ENCODE results near the gene PTPA. TPM values are rescaled to one million over a fixed set of nuclear protein-coding genes. Genes with fewer than 3 reads are reported as not detected.

PTPA gene
- total RNA-seq, 1 experiment from 2014 or later, result 91.8 TPM

DNA sequence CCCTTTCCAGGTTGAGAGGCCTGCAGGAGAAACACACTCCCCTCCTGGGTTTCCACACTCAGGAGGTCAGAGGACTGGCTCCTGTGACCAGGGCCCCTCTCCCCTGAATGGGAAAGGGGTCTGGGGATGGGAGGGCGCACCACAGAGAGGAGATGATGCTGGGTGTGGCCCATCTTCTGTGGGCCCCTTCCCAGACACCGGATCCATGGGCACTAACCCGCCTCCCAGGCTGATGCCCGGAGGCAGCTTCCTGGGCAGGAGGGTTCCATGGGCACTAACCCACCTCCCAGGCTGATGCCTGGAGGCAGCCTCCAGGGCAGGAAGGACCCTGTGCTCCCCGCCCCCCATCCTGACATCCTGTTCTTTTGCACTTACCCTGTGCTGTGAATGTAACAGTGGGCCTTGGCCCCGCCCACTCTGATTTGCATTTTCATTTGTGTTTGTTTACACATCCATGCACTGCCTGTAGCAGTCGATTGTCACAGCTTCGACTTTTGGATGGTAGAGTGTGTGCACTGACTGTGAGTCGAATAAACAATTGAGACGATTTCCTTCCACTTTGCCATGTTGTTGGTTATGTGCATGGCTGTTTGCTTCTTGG is 39.6 kb upstream of the PTPA start:
- no TSS peak for BruUV-seq (replicated peaks)
- H3K27me3 Mint-ChIP-seq (ENCODE audit: insufficient read depth, unreplicated experiment), result no peaks in the 10 kb centered on the region
- no peaks in the 10 kb centered on the region for H3K9me3 Mint-ChIP-seq (ENCODE audit: unreplicated experiment)
- intact Hi-C loops (cut with micrococcal nuclease), result no loop called here
- no peaks in the 10 kb centered on the region for H3K4me1 Mint-ChIP-seq (ENCODE audit: insufficient read depth, unreplicated experiment)
- TF ChIP-seq, protein P1, sequence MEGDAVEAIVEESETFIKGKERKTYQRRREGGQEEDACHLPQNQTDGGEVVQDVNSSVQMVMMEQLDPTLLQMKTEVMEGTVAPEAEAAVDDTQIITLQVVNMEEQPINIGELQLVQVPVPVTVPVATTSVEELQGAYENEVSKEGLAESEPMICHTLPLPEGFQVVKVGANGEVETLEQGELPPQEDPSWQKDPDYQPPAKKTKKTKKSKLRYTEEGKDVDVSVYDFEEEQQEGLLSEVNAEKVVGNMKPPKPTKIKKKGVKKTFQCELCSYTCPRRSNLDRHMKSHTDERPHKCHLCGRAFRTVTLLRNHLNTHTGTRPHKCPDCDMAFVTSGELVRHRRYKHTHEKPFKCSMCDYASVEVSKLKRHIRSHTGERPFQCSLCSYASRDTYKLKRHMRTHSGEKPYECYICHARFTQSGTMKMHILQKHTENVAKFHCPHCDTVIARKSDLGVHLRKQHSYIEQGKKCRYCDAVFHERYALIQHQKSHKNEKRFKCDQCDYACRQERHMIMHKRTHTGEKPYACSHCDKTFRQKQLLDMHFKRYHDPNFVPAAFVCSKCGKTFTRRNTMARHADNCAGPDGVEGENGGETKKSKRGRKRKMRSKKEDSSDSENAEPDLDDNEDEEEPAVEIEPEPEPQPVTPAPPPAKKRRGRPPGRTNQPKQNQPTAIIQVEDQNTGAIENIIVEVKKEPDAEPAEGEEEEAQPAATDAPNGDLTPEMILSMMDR (IDR thresholded peaks at IDR 0.05; ENCODE audit: unreplicated experiment), result no peak
- H3K4me3 Mint-ChIP-seq (ENCODE audit: unreplicated experiment), result no peak overlapping the region
- peaks cover 12% of the 10 kb centered on the region for H3K36me3 Mint-ChIP-seq (ENCODE audit: insufficient read depth, unreplicated experiment)
- POLR2A ChIA-PET, result no interaction called here
- CTCF ChIA-PET, result interaction anchor here (0.5 to 0.6 kb wide), 2 partner anchors 306 to 338 kb away, joined by 3 to 4 read pairs; no protein-coding TSS in a partner anchor
- no peak for DNase-seq (ENCODE audit: unreplicated experiment)
- no peak overlapping the region for H3K27ac Mint-ChIP-seq (ENCODE audit: low read depth, unreplicated experiment)

DNA sequence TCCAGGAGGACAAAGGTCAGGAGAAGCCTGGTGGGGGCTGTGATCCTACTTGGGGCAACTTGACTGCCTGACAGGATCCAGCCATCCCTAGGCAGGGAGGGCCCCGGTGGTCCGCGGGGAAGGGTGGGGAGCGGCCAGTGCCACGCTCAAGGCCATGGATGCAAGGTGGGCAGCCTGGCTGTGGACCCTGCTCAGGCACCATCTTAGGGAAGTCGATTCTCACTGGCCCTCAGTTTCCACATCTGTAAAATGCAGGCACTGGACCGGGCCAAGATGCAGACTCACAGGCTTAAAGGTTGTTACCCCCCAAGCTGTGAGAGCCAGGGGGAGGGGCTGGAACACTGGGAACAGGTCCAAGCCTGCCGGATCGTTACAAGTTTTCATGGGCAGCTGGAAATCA is 39.0 kb upstream of the PTPA start:
- H3K36me3 Mint-ChIP-seq (ENCODE audit: insufficient read depth, unreplicated experiment), result peaks cover 7% of the 10 kb centered on the region
- no TSS peak for BruUV-seq (replicated peaks)
- intact Hi-C loops (cut with micrococcal nuclease), result no loop called here
- TF ChIP-seq, protein P1 (IDR thresholded peaks at IDR 0.05; ENCODE audit: unreplicated experiment), result no peak
- H3K27me3 Mint-ChIP-seq (ENCODE audit: insufficient read depth, unreplicated experiment), result no peaks in the 10 kb centered on the region
- ChIA-PET POLR2A (interaction anchor here (0.6 kb wide), 1 partner anchor 253 kb away, joined by 3 read pairs; no protein-coding TSS in a partner anchor), CTCF (interaction anchor here (0.5 kb wide), 1 partner anchor 307 kb away, joined by 3 read pairs; no protein-coding TSS in a partner anchor)
- no peak for DNase-seq (ENCODE audit: unreplicated experiment)
- no peaks in the 10 kb centered on the region for H3K4me1 Mint-ChIP-seq (ENCODE audit: insufficient read depth, unreplicated experiment)
- H3K27ac Mint-ChIP-seq (ENCODE audit: low read depth, unreplicated experiment), result no peak overlapping the region
- no peak overlapping the region for H3K4me3 Mint-ChIP-seq (ENCODE audit: unreplicated experiment)
- H3K9me3 Mint-ChIP-seq (ENCODE audit: unreplicated experiment), result no peaks in the 10 kb centered on the region

DNA sequence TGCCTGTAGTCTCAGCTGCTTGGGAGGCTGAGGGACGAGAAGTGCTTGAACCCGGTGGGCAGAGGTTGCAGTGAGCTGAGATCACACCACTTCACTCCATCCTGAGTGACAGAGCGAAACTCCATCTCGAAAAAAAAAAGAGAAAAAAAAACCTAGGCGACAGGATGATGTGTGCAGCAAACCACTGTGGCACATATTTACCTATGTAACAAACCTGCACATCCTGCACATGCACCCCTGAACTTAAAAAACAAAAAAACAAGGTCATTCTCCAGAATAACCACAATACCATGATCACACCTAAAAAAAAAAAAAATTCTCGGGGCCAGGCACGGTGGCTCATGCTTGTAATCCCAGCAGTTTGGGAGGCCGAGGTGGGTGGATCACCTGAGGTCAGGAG is 37.8 kb upstream of the PTPA start:
- BruUV-seq (replicated peaks), result no TSS peak

DNA sequence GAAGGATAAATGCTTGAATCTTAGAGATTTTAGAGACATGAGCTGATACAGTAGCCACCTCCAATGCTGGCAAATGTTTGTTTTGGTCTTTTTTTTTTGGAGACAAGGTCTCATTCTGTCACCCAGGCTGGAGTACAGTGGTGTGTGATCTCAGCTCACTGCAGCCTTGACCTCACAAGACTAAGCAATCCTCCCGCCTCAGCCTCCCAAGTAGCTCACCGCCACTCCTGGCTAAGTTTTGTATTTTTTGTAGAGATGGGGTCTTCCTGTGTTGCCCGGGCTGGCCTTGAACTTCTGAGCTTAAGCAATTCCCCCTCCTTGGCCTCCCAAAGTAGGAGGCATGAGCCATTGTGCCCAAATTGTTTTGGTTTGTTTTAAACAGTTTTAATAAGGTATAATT is 37.1 kb upstream of the PTPA start:
- H3K27ac Mint-ChIP-seq (ENCODE audit: low read depth, unreplicated experiment), result no peak overlapping the region
- no TSS peak for BruUV-seq (replicated peaks)
- peaks cover 1% of the 10 kb centered on the region for H3K4me1 Mint-ChIP-seq (ENCODE audit: insufficient read depth, unreplicated experiment)
- POLR2A ChIA-PET, result interaction anchor here (0.6 kb wide), 1 partner anchor 702 kb away, joined by 3 read pairs; no protein-coding TSS in a partner anchor
- CTCF ChIA-PET, result interaction anchor here (0.7 kb wide), 2 partner anchors 183 to 764 kb away, joined by 4 to 9 read pairs; no protein-coding TSS in a partner anchor
- H3K36me3 Mint-ChIP-seq (ENCODE audit: insufficient read depth, unreplicated experiment), result no peaks in the 10 kb centered on the region
- no peaks in the 10 kb centered on the region for H3K27me3 Mint-ChIP-seq (ENCODE audit: insufficient read depth, unreplicated experiment)
- intact Hi-C loops (cut with micrococcal nuclease), result no loop called here
- DNase-seq (ENCODE audit: unreplicated experiment), result no peak
- TF ChIP-seq, protein P1 (IDR thresholded peaks at IDR 0.05; ENCODE audit: unreplicated experiment), result no peak
- H3K9me3 Mint-ChIP-seq (ENCODE audit: unreplicated experiment), result no peaks in the 10 kb centered on the region
- H3K4me3 Mint-ChIP-seq (ENCODE audit: unreplicated experiment), result no peak overlapping the region

More for the DNA sequence above, 37.8 kb upstream of the PTPA start:
- H3K36me3 Mint-ChIP-seq (ENCODE audit: insufficient read depth, unreplicated experiment), result no peaks in the 10 kb centered on the region
- no peaks in the 10 kb centered on the region for H3K27me3 Mint-ChIP-seq (ENCODE audit: insufficient read depth, unreplicated experiment)
- POLR2A ChIA-PET, result no interaction called here
- H3K27ac Mint-ChIP-seq (ENCODE audit: low read depth, unreplicated experiment), result no peak overlapping the region
- CTCF ChIA-PET, result interaction anchor here (0.5 to 0.9 kb wide), 3 partner anchors 69 to 764 kb away, joined by 3 to 9 read pairs (median 3); no protein-coding TSS in a partner anchor
- no peaks in the 10 kb centered on the region for H3K9me3 Mint-ChIP-seq (ENCODE audit: unreplicated experiment)
- no peak for DNase-seq (ENCODE audit: unreplicated experiment)
- intact Hi-C loops (cut with micrococcal nuclease), result no loop called here
- no peak overlapping the region for H3K4me3 Mint-ChIP-seq (ENCODE audit: unreplicated experiment)
- H3K4me1 Mint-ChIP-seq (ENCODE audit: insufficient read depth, unreplicated experiment), result no peaks in the 10 kb centered on the region
- TF ChIP-seq, protein P1 (IDR thresholded peaks at IDR 0.05; ENCODE audit: unreplicated experiment), result no peak
